ENCODE data around the gene PTPRS.

GRCh38 chr19:5339198-5339949 is 1.2 kb downstream of the PTPRS start:
- TF ChIP-seq ZNF383 (CRISPR knock-in tag; IDR thresholded peaks at IDR 0.05; ENCODE audit: borderline replicate concordance), result no peak
- TF ChIP-seq NFIC (IDR thresholded peaks at IDR 0.05; ENCODE audit: low read length), result no peak

All from HepG2 (cell line).